Uterus (tissue), 4 donors: Measurements from ENCODE around the gene SLF1. TPM values are rescaled to one million over a fixed set of nuclear protein-coding genes. Genes with fewer than 3 reads are reported as not detected.
"Not testable (repeated sequence)": the region's sequence is repeated elsewhere in the genome, so short reads cannot be mapped to it uniquely, and the experiment has no call there.

Experiments
- DNase-seq, 2 donors: peaks; one replicate each; pipeline ENCODE4 v3.0.0-alpha.2; 2019 to 2020
- H3K27ac ChIP-seq, 2 donors: fragments of 200-600 bp; sonication (generic); 1 replicate in 1 of 2; 2 replicates in 1 of 2; pipeline ENCODE4 v1.5.1; 2016 to 2018
- H3K27me3 ChIP-seq, 2 donors: fragments of 200-600 bp; sonication (generic); one replicate each; pipeline ENCODE4 v1.5.1; 2018 to 2019; ENCODE audit warnings: control low read depth in 1 of 2
- H3K36me3 ChIP-seq, 2 donors: fragments of 200-600 bp; sonication (generic); one replicate each; pipeline ENCODE4 v1.5.1; 2019; ENCODE audit warnings: control low read depth in 1 of 2
- H3K4me1 ChIP-seq, 2 donors: fragments of 200-600 bp; sonication (generic); one replicate each; pipeline ENCODE4 v1.5.1; 2018 to 2019; ENCODE audit warnings: control low read depth in 1 of 2
- H3K4me3 ChIP-seq, 2 donors: fragments of 200-600 bp; sonication (generic); 1 replicate in 1 of 2; 2 replicates in 1 of 2; pipeline ENCODE4 v1.5.1; 2018 to 2019; ENCODE audit warnings: mild to moderate bottlenecking in 1 of 2
- H3K9me3 ChIP-seq, 2 donors: fragments of 200-600 bp; sonication (generic); one replicate each; pipeline ENCODE4 v1.5.1; 2019; ENCODE audit warnings: control low read depth in 1 of 2
- CTCF ChIP-seq, 4 experiments: fragments of 200-600 bp in 2 of 4; fragments of 450-650 bp in 2 of 4; sonication (generic) in 2 of 4; IDR thresholded peaks; one replicate each; pipeline ENCODE4 v1.5.1; 2016 to 2019; ENCODE audit warnings: antibody characterized with exemption in 4 of 4, mild to moderate bottlenecking in 2 of 4, moderate library complexity in 1 of 4
- POLR2A ChIP-seq, 2 donors: fragments of 450-650 bp; IDR thresholded peaks; one replicate each; pipeline ENCODE4 v1.6.1; 2016; ENCODE audit warnings: antibody characterized with exemption in 2 of 2, mild to moderate bottlenecking in 1 of 2, moderate library complexity in 1 of 2
- intact Hi-C: fragments of 100-400 bp; cut with DNase I; formaldehyde crosslinking; loops from one replicate; pipeline ENCODE4 v1.15.1; 2023; ENCODE audit warnings: low total_unique reads
- total RNA-seq, 4 donors: library from RNA; depleted of rRNA in 3 of 4; stranded (reverse); fragments of >200 nt in 3 of 4; gene quantifications; one replicate each; pipeline versions ENCODE4 v1.1.0 to v1.2.4, GENCODE V29; 2014 to 2023
- donor health status: DM: yes; HTN: yes; CAD: no.

The SLF1 gene
- total RNA-seq: 10 to 100 TPM in 2 of 4 donors, 1 to 10 TPM in 2; 5.0 to 18.2 (median 11.8) TPM

- peak; percentile 80 to 83 for DNase-seq
- peak within 1 kb of the TSS; percentile 52 to 71 for H3K4me3 ChIP-seq
- no peaks in the 10 kb centered on the region for H3K36me3 ChIP-seq
- H3K27ac ChIP-seq: peak within 1 kb of the TSS; percentile 41 to 44
- intact Hi-C loops: no loop called here
- H3K9me3 ChIP-seq: no peaks in the 10 kb centered on the region
- no peaks in the 10 kb centered on the region for H3K27me3 ChIP-seq
- TF ChIP-seq POLR2A (IDR thresholded peaks at IDR 0.05) (no peak), CTCF (IDR thresholded peaks at IDR 0.05) (no peak)
- peaks cover 0 to 6% of the 10 kb centered on the region in 2 donors for H3K4me1 ChIP-seq
Observed at GRCh38 chr5:94618493-94619328, at the start of gene SLF1, which contains the start of gene KIAA0825. Gene SLF1, plus strand, starts transcription at chr5:94618669. Its CDS starts 10,142 bp downstream, at chr5:94628811. Gene KIAA0825, minus strand, starts transcription at chr5:94618604. Its CDS starts 81,478 bp downstream, at chr5:94537126.

- TF ChIP-seq CTCF (IDR thresholded peaks at IDR 0.05): no peak
- no peak for TF ChIP-seq POLR2A (IDR thresholded peaks at IDR 0.05)
- no peak overlapping the region for H3K27ac ChIP-seq
- DNase-seq: no peak
- H3K4me3 ChIP-seq: no peak overlapping the region
- H3K9me3 ChIP-seq: no peaks in the 10 kb centered on the region
- no peaks in the 10 kb centered on the region for H3K27me3 ChIP-seq
- H3K36me3 ChIP-seq: peaks cover 0 to 4% of the 10 kb centered on the region in 2 donors
- no peaks in the 10 kb centered on the region for H3K4me1 ChIP-seq
- intact Hi-C loops: no loop called here
Observed at GRCh38 chr5:94571415-94571814, 47.1 kb upstream of the SLF1 start.

- H3K4me1 ChIP-seq, H3K27me3 ChIP-seq, H3K9me3 ChIP-seq, intact Hi-C loops, H3K4me3 ChIP-seq, DNase-seq, H3K36me3 ChIP-seq, H3K27ac ChIP-seq: not testable (repeated sequence)
Observed at GRCh38 chr5:94573349-94573748, 45.1 kb upstream of the SLF1 start.

GRCh38 chr5:94575196-94575595 lies 43.3 kb upstream of the SLF1 start:
- DNase-seq: no peak
- TF ChIP-seq CTCF (IDR thresholded peaks at IDR 0.05) (no peak), POLR2A (IDR thresholded peaks at IDR 0.05) (no peak)
- Histone ChIP-seq H3K27me3 (no peaks in the 10 kb centered on the region), H3K4me3 (no peak overlapping the region), H3K36me3 (peaks cover 0 to 4% of the 10 kb centered on the region in 2 donors), H3K27ac (no peak overlapping the region), H3K9me3 (no peaks in the 10 kb centered on the region), H3K4me1 (no peaks in the 10 kb centered on the region)
- intact Hi-C loops: no loop called here

GRCh38 chr5:94577466-94578245 lies 40.8 kb upstream of the SLF1 start:
- Histone ChIP-seq H3K9me3 (no peaks in the 10 kb centered on the region), H3K27me3 (no peaks in the 10 kb centered on the region), H3K4me1 (no peaks in the 10 kb centered on the region), H3K4me3 (no peak overlapping the region), H3K27ac (no peak overlapping the region), H3K36me3 (no peaks in the 10 kb centered on the region)
- DNase-seq: no peak
- no peak for TF ChIP-seq POLR2A (IDR thresholded peaks at IDR 0.05)
- TF ChIP-seq CTCF (IDR thresholded peaks at IDR 0.05): no peak
- intact Hi-C loops: no loop called here
